ENCODE data around the gene INPPL1.

The INPPL1 gene

GRCh38 chr11:72232260-72233055 is 7.9 kb downstream of the INPPL1 start:
- no peak for DNase-seq

GRCh38 chr11:72233056-72233772 is 8.6 kb downstream of the INPPL1 start:
- DNase-seq, result no peak

- DNase-seq, result no peak
These were observed 9.4 kb downstream of the INPPL1 start for GRCh38 chr11:72233773-72234513.

GRCh38 chr11:72234514-72234830 is 9.9 kb downstream of the INPPL1 start:
- no peak for DNase-seq

- DNase-seq, result no peak
These were observed 10.4 kb downstream of the INPPL1 start for GRCh38 chr11:72234920-72235319.

- no peak for DNase-seq
These were observed 10.9 kb downstream of the INPPL1 start for GRCh38 chr11:72235351-72236057.

- DNase-seq, result no peak
These were observed 11.6 kb downstream of the INPPL1 start for GRCh38 chr11:72236083-72236697.

- no peak for DNase-seq
These were observed 12.2 kb downstream of the INPPL1 start for GRCh38 chr11:72236774-72237111.

GRCh38 chr11:72237112-72237931 is 12.8 kb downstream of the INPPL1 start:
- no peak for DNase-seq

- DNase-seq, result peak; percentile 41
These were observed 13.5 kb downstream of the INPPL1 start for GRCh38 chr11:72238040-72238450.

- DNase-seq, result no peak
These were observed 14.1 kb downstream of the INPPL1 start for GRCh38 chr11:72238492-72239312.

GRCh38 chr11:72239313-72239848 is 14.8 kb downstream of the INPPL1 start:
- DNase-seq, result peak; percentile 54

- peak; percentile 54 for DNase-seq
These were observed 15.4 kb downstream of the INPPL1 start for GRCh38 chr11:72239849-72240460.

GRCh38 chr11:72240461-72241290 is 16.1 kb downstream of the INPPL1 start:
- DNase-seq, result peak; percentile 14

GRCh38 chr11:72241291-72241781 is 16.8 kb downstream of the INPPL1 start:
- DNase-seq, result no peak

- no peak for DNase-seq
These were observed 17.6 kb downstream of the INPPL1 start for GRCh38 chr11:72242141-72242540.

- no peak for DNase-seq
These were observed 18.8 kb downstream of the INPPL1 start for GRCh38 chr11:72243173-72244059.

- DNase-seq, result no peak
These were observed 19.4 kb downstream of the INPPL1 start, which contains the start of gene PHOX2A for GRCh38 chr11:72244060-72244360. PHOX2A (minus strand) TSS chr11:72244176; CDS start chr11:72244004, 172 bp downstream.

All from NCI-H1092 treated with DMSO at 0.1 percent for 48 hours (cell line).